SU-DHL-6 (cell line): ENCODE measurements around the gene NECAB2.

Experiments
- H2AFZ ChIP-seq: fragments of 200-600 bp; sonication (generic); 2 replicates; pipeline ENCODE4 v1.6.1; 2014; ENCODE audit warnings: low read depth, mild to moderate bottlenecking, moderate library complexity, mixed read lengths, antibody characterized with exemption, low read length; ENCODE audit not compliant: severe bottlenecking
- H3F3A ChIP-seq: fragments of 200-600 bp; shearing (Covaris generic); 2 replicates; pipeline ENCODE4 v1.6.0; 2016; ENCODE audit warnings: antibody characterized with exemption, mild to moderate bottlenecking; ENCODE audit not compliant: insufficient read depth
- H3K27ac ChIP-seq: fragments of 200-600 bp; sonication (generic); 2 replicates; pipeline ENCODE4 v1.5.1; 2016; ENCODE audit warnings: low read depth, mild to moderate bottlenecking, low read length, moderate library complexity, mixed read lengths
- H3K27me3 ChIP-seq: fragments of 200-600 bp; sonication (generic), shearing (Covaris generic); 2 replicates; pipeline ENCODE4 v1.6.0; 2014; ENCODE audit warnings: mild to moderate bottlenecking, low read length
- H3K36me3 ChIP-seq: fragments of 200-600 bp; sonication (generic); 2 replicates; pipeline ENCODE4 v1.6.1; 2014; ENCODE audit warnings: mild to moderate bottlenecking, low read length, mixed read lengths
- H3K4me2 ChIP-seq: fragments of 300-600, 200-600 bp; shearing (Covaris generic), sonication (generic); 2 replicates; pipeline ENCODE4 v1.6.0; 2014; ENCODE audit warnings: low read length, low read depth, mild to moderate bottlenecking; ENCODE audit not compliant: poor library complexity, severe bottlenecking
- H3K4me3 ChIP-seq: fragments of 200-600 bp; sonication (generic); 2 replicates; pipeline ENCODE4 v1.5.1; 2014; ENCODE audit warnings: antibody characterized with exemption, low read length, mild to moderate bottlenecking, mixed read lengths; ENCODE audit not compliant: insufficient read depth, poor library complexity, severe bottlenecking
- H3K79me2 ChIP-seq: fragments of 200-600 bp; sonication (generic); 2 replicates; pipeline ENCODE4 v1.6.1; 2014; ENCODE audit warnings: mild to moderate bottlenecking, low read length, moderate library complexity; ENCODE audit not compliant: insufficient read depth
- H3K9ac ChIP-seq: fragments of 200-600 bp; sonication (generic); 2 replicates; pipeline ENCODE4 v1.7.0; 2014; ENCODE audit warnings: mild to moderate bottlenecking, low read length
- H3K9me2 ChIP-seq: fragments of 200-600 bp; sonication (generic); replicated peaks from 2 replicates; pipeline ENCODE4 v1.6.1; 2014; ENCODE audit warnings: low read length; ENCODE audit not compliant: insufficient read depth
- H3K9me3 ChIP-seq: fragments of 200-600 bp; sonication (generic); 2 replicates; pipeline ENCODE4 v1.6.1; 2014; ENCODE audit warnings: low read length, mixed read lengths; ENCODE audit not compliant: insufficient read depth
- H4K20me1 ChIP-seq: fragments of 200-600 bp; sonication (generic); 2 replicates; pipeline ENCODE4 v1.6.1; 2014; ENCODE audit warnings: low read depth, mild to moderate bottlenecking, antibody characterized with exemption, low read length, moderate library complexity, mixed read lengths
- EZH2phosphoT487 ChIP-seq: fragments of 200-600 bp; sonication (generic), shearing (Covaris generic); conservative IDR thresholded peaks from 2 replicates; pipeline ENCODE4 v1.6.1; 2018; ENCODE audit warnings: mild to moderate bottlenecking, antibody characterized with exemption, low read length, moderate library complexity, mixed read lengths
- TF ChIP-seq, protein P1 (sequence below): fragments of 200-600 bp; sonication (generic); IDR thresholded peaks from one replicate; pipeline ENCODE4 v1.5.1; 2017; ENCODE audit warnings: antibody characterized with exemption, mild to moderate bottlenecking, low read length, moderate library complexity; ENCODE audit not compliant: insufficient read depth, poor library complexity, severe bottlenecking

Gene NECAB2

DNA sequence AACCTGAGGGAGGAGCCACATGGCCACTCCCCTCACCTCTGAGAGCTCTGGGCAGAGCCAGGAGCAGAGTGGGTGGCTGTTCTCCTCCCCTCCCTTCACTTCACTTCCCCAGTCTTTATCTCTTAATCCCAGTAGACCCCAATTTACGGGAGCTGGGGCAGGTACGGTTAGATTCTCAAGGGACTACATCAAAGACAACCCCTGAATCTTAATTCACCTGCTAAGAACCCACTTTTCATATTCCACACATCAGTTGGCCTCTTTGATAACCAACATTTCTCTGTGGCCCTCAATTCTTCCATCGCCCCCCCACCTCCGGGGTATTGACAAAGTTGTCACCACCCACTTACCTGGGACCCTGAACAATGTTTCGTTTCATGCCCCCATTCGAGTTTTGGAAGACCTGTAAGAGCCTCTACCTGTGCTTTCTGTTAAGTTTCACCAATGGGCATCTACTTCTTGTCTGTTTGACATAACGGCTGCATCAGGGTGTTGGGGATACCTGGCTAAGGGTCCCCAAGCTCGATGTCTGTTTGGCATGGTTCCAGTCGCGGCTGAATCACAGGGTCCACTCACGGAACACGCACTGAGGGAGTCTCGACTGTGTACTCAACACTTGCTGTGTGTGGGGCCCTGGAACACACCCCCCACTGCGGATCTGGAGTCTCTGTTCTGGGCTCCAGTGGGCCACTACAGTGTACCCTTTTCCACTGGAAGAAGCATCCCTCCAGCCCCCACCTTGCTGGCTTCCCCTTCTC, 46.7 kb downstream of the NECAB2 start:
- no peak overlapping the region for H3K9ac ChIP-seq
- no peaks in the 10 kb centered on the region for H4K20me1 ChIP-seq
- H3K9me2 ChIP-seq = no peaks in the 10 kb centered on the region
- H2AFZ ChIP-seq = no peak overlapping the region
- no peaks in the 10 kb centered on the region for H3K79me2 ChIP-seq
- H3K27ac ChIP-seq = no peak overlapping the region
- H3K36me3 ChIP-seq = no peaks in the 10 kb centered on the region
- TF ChIP-seq, protein P1, sequence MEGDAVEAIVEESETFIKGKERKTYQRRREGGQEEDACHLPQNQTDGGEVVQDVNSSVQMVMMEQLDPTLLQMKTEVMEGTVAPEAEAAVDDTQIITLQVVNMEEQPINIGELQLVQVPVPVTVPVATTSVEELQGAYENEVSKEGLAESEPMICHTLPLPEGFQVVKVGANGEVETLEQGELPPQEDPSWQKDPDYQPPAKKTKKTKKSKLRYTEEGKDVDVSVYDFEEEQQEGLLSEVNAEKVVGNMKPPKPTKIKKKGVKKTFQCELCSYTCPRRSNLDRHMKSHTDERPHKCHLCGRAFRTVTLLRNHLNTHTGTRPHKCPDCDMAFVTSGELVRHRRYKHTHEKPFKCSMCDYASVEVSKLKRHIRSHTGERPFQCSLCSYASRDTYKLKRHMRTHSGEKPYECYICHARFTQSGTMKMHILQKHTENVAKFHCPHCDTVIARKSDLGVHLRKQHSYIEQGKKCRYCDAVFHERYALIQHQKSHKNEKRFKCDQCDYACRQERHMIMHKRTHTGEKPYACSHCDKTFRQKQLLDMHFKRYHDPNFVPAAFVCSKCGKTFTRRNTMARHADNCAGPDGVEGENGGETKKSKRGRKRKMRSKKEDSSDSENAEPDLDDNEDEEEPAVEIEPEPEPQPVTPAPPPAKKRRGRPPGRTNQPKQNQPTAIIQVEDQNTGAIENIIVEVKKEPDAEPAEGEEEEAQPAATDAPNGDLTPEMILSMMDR = no peak
- TF ChIP-seq EZH2phosphoT487 = no peak
- H3K9me3 ChIP-seq = 0 out of 2 replicates have a peak, but pooled peaks cover 6% of the 10 kb centered on the region
- no peaks in the 10 kb centered on the region for H3F3A ChIP-seq
- H3K27me3 ChIP-seq = no peaks in the 10 kb centered on the region
- no peak overlapping the region for H3K4me2 ChIP-seq
- H3K4me3 ChIP-seq = no peak overlapping the region

DNA sequence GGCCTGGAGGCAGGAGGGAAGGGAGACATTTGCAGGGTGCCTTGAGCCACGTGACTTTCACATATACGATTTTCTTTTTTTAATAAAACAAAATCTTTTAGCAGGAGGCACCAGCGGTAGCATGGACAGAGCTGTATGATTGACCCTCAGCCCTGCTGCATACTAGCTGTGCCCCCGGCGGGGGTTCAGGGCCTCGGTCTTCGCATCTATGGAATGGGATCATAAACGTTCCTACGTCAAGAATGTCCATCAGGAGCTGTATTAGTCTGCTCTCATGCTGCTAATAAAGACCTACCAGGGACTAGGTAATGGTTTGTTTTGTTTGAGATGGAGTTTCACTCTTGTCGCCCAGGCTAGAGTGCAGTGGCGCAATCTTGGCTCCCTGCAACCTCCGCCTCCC, 47.4 kb downstream of the NECAB2 start:
- H3K27me3 ChIP-seq = no peaks in the 10 kb centered on the region

DNA sequence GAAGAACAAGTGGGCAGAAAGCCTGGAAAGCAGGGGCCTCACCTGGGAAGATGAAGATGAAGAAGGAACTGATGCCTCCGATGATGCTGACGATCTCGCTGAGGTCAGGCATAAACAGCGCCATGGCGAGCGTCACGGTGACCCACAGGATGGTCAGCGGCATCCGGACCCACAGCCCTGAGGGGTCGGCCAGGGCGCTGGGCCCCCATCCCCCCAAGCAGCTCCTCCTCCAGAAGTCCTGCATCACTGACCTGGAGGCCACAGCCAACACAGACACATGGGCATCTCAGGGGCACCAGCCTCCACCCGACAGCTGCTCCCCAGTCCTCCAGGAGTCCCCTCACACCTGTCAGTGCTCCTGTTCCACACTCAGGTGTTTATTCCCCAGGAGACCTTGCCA, 48.4 kb downstream of the NECAB2 start:
- TF ChIP-seq, protein P1 = no peak
- no peak for TF ChIP-seq EZH2phosphoT487
- Histone ChIP-seq H3K9me2 (no peaks in the 10 kb centered on the region), H3F3A (no peaks in the 10 kb centered on the region), H3K4me2 (no peak overlapping the region), H2AFZ (no peak overlapping the region), H4K20me1 (no peaks in the 10 kb centered on the region), H3K79me2 (no peaks in the 10 kb centered on the region), H3K9me3 (0 out of 2 replicates have a peak, but pooled peaks cover 6% of the 10 kb centered on the region), H3K27me3 (no peaks in the 10 kb centered on the region), H3K36me3 (no peaks in the 10 kb centered on the region), H3K4me3 (no peak overlapping the region), H3K27ac (no peak overlapping the region), H3K9ac (no peak overlapping the region)

More for the DNA sequence above, 47.4 kb downstream of the NECAB2 start:
- Histone ChIP-seq H2AFZ (no peak overlapping the region), H3K36me3 (no peaks in the 10 kb centered on the region), H3K27ac (no peak overlapping the region), H3K4me2 (no peak overlapping the region), H3K4me3 (no peak overlapping the region), H3K9me2 (no peaks in the 10 kb centered on the region), H3K9ac (no peak overlapping the region), H4K20me1 (no peaks in the 10 kb centered on the region), H3F3A (no peaks in the 10 kb centered on the region), H3K79me2 (no peaks in the 10 kb centered on the region), H3K9me3 (0 out of 2 replicates have a peak, but pooled peaks cover 6% of the 10 kb centered on the region)
- no peak for TF ChIP-seq EZH2phosphoT487
- TF ChIP-seq, protein P1 = no peak
